Esophagus squamous epithelium (tissue), 5 donors: ENCODE results near the gene GTF2H4. TPM values are rescaled to one million over a fixed set of nuclear protein-coding genes. Genes with fewer than 3 reads are reported as not detected.

Experiments used
- DNase-seq: peaks from one replicate; lab custom pipeline; 2025; lab: John Stamatoyannopoulos, UW
- H3K27ac ChIP-seq, 4 donors: fragments of 200-600 bp; sonication (generic); one replicate each; pipeline ENCODE4 v1.5.1; 2016 to 2019; ENCODE audit warnings: mild to moderate bottlenecking in 1 of 4
- H3K27me3 ChIP-seq, 4 donors: fragments of 200-600 bp; sonication (generic); 1 replicate in 3 of 4; 2 replicates in 1 of 4; pipeline versions ENCODE4 v1.5.1 to v1.6.0; 2017 to 2021; ENCODE audit warnings: antibody characterized with exemption in 1 of 4
- H3K36me3 ChIP-seq, 3 donors: fragments of 200-600 bp; sonication (generic); one replicate each; pipeline ENCODE4 v1.5.1; 2016 to 2019
- H3K4me1 ChIP-seq, 3 donors: fragments of 200-600 bp; sonication (generic); one replicate each; pipeline ENCODE4 v1.5.1; 2017 to 2019
- H3K4me3 ChIP-seq, 4 donors: fragments of 200-600 bp; sonication (generic); 1 replicate in 3 of 4; 2 replicates in 1 of 4; pipeline ENCODE4 v1.5.1; 2016 to 2019; ENCODE audit warnings: mild to moderate bottlenecking in 2 of 4, moderate library complexity in 1 of 4
- H3K9me3 ChIP-seq, 3 donors: fragments of 200-600 bp; sonication (generic); one replicate each; pipeline ENCODE4 v1.5.1; 2016 to 2019
- CTCF ChIP-seq, 6 experiments: fragments of 450-650 bp in 4 of 6; fragments of 200-600 bp in 2 of 6; sonication (generic) in 2 of 6; IDR thresholded peaks; one replicate each; pipeline ENCODE4 v1.5.1; 2016 to 2019; ENCODE audit warnings: antibody characterized with exemption in 6 of 6, mild to moderate bottlenecking in 4 of 6, moderate library complexity in 4 of 6
- POLR2A ChIP-seq, 4 donors: fragments of 450-650 bp; IDR thresholded peaks; one replicate each; pipeline ENCODE4 v1.6.1; 2017; ENCODE audit warnings: antibody characterized with exemption in 4 of 4, mild to moderate bottlenecking in 4 of 4, moderate library complexity in 3 of 4
- WGBS, 2 donors: methylation state at CpG; one replicate each; pipeline ENCODE4 v1.1.5; 2018; 5-methylcytosine and 5-hydroxymethylcytosine counted together
- intact Hi-C: fragments of 100-400 bp; cut with DNase I; formaldehyde crosslinking; loops from one replicate; pipeline ENCODE4 v1.15.0; 2022
- total RNA-seq, 4 donors: library from RNA; depleted of rRNA; stranded (reverse); fragments of >200 nt; gene quantifications; one replicate each; pipeline ENCODE4 v1.1.0, GENCODE V29; 2016
- donor health status: DM: yes; HTN: yes; CAD: no.

The GTF2H4 gene
- total RNA-seq, 4 donors from 2014 or later: 10.3 to 26.7 (median 12.4) TPM

- no peaks in the 10 kb centered on the region for H3K27me3 ChIP-seq
- no peak for TF ChIP-seq CTCF (IDR thresholded peaks at IDR 0.05)
- TF ChIP-seq POLR2A (IDR thresholded peaks at IDR 0.05): no peak
- H3K36me3 ChIP-seq: no peaks in the 10 kb centered on the region
- peak within 1 kb of the TSS in 3 of 4 donors; percentile 56 to 67 (median 66) for H3K27ac ChIP-seq
- 56 to 75% methylated on average over 5 to 6 of the region's 7 CpGs for WGBS, 2 donors
- intact Hi-C loops: no loop called here
- no peak for DNase-seq
- peak within 1 kb of the TSS in 1 of 4 donors; percentile 18 for H3K4me3 ChIP-seq
- peaks cover 0 to 6% (median 0%) of the 10 kb centered on the region in 3 donors for H3K9me3 ChIP-seq
- peaks cover 0 to 43% (median 4%) of the 10 kb centered on the region in 3 donors for H3K4me1 ChIP-seq
Measured at GRCh38 chr6:30931969-30932645, 24.1 kb downstream of the GTF2H4 start, which contains the start of gene SFTA2. Gene SFTA2, minus strand, starts transcription at chr6:30932170. Its CDS starts 74 bp downstream, at chr6:30932096.

DNA sequence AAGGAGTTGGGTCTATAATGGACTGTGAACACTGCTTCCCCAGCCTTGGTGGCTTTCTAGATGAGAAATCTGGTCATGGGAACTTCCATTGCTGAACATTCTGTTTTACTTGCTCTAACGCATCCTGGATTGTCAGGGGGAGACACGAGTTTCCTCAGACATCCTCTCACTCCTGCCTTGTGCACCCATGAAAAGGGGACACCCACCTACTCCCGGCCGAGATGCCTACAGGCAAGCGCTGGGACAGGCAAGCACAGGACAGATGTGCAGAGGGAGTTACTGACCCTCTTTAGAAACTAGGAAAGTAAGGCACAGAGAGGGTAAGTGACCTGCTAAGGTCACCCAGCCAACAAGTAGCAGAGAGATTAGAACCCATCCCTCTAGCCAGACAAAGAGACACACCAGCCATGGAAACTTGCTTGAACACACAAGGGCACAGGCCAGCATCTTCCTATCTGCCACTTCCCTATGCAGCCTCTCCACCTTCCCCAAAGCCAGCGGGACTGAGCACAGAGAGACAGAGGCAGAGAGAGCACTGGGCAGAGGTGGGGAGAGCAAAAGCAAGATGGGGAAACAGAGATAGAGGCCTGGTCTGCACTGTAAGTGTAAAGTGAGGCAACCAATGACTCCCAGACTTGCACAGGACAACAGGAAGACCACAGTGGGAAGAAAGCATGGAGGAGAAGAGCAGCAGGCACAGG lies 24.8 kb downstream of the GTF2H4 start:
- TF ChIP-seq POLR2A (IDR thresholded peaks at IDR 0.05) (no peak), CTCF (IDR thresholded peaks at IDR 0.05) (no peak)
- Histone ChIP-seq H3K4me3 (no peak overlapping the region), H3K27ac (peak overlapping the region in 2 of 4 donors; percentile 56 to 66), H3K4me1 (peaks cover 0 to 50% (median 6%) of the 10 kb centered on the region in 3 donors), H3K36me3 (no peaks in the 10 kb centered on the region), H3K9me3 (peaks cover 0 to 6% (median 0%) of the 10 kb centered on the region in 3 donors), H3K27me3 (peaks cover 0 to 1% (median 0%) of the 10 kb centered on the region in 4 donors)
- intact Hi-C loops: no loop called here
- no peak for DNase-seq
- WGBS, 2 donors: 64 to 74% methylated on average over 3 to 6 of the region's 6 CpGs

GRCh38 chr6:30935018-30935417 lies 27.0 kb downstream of the GTF2H4 start:
- no peak for DNase-seq
- no peak for TF ChIP-seq CTCF (IDR thresholded peaks at IDR 0.05)
- TF ChIP-seq POLR2A (IDR thresholded peaks at IDR 0.05): no peak
- intact Hi-C loops: no loop called here
- Histone ChIP-seq H3K27ac (peak overlapping the region in 1 of 4 donors; percentile 39), H3K36me3 (no peaks in the 10 kb centered on the region), H3K9me3 (no peaks in the 10 kb centered on the region), H3K4me3 (no peak overlapping the region), H3K27me3 (peaks cover 0 to 6% (median 0%) of the 10 kb centered on the region in 4 donors), H3K4me1 (peaks cover 17 to 72% (median 26%) of the 10 kb centered on the region in 3 donors)
- 20 to 24% methylated on average over 3 of the region's 3 CpGs for WGBS, 2 donors

- no peak for DNase-seq
Measured at GRCh38 chr6:30937265-30937664, 29.3 kb downstream of the GTF2H4 start.

More at GRCh38 chr6:30937265-30937664, 29.3 kb downstream of the GTF2H4 start:
- Histone ChIP-seq H3K27me3 (peaks cover 0 to 21% (median 0%) of the 10 kb centered on the region in 4 donors), H3K9me3 (no peaks in the 10 kb centered on the region), H3K4me1 (peaks cover 23 to 86% (median 27%) of the 10 kb centered on the region in 3 donors), H3K4me3 (no peak overlapping the region), H3K36me3 (no peaks in the 10 kb centered on the region), H3K27ac (peak overlapping the region in 2 of 4 donors; percentile 87 to 88)
- WGBS, 2 donors: 75 to 78% methylated on average over 5 to 6 of the region's 6 CpGs
- TF ChIP-seq POLR2A (IDR thresholded peaks at IDR 0.05): no peak
- TF ChIP-seq CTCF (IDR thresholded peaks at IDR 0.05): no peak
- intact Hi-C loops: no loop called here
